Transverse colon (tissue), 4 donors: ENCODE results near the gene CLECL1. TPM values are rescaled to one million over a fixed set of nuclear protein-coding genes. Genes with fewer than 3 reads are reported as not detected.
"Not testable (repeated sequence)": the region's sequence is repeated elsewhere in the genome, so short reads cannot be mapped to it uniquely, and the experiment has no call there.

Experiments used
- DNase-seq: peaks from one replicate; pipeline ENCODE4 v3.0.0-alpha.2; 2019
- H3K27ac ChIP-seq, 4 donors: fragments of 200-600 bp; sonication (generic); 2 replicates each; pipeline ENCODE4 v1.5.1; 2016 to 2018; ENCODE audit warnings: inconsistent platforms in 4 of 4
- H3K27me3 ChIP-seq: fragments of 200-600 bp; sonication (generic); 2 replicates; pipeline ENCODE4 v1.5.1; 2017; ENCODE audit warnings: inconsistent platforms
- H3K36me3 ChIP-seq, 4 donors: fragments of 200-600 bp; sonication (generic); 2 replicates each; pipeline ENCODE4 v1.5.1; 2017 to 2019; ENCODE audit warnings: inconsistent platforms in 4 of 4
- H3K4me1 ChIP-seq, 4 donors: fragments of 200-600 bp; sonication (generic); 2 replicates each; pipeline ENCODE4 v1.5.1; 2017 to 2020; ENCODE audit warnings: inconsistent platforms in 4 of 4
- H3K4me3 ChIP-seq, 4 donors: fragments of 200-600 bp; sonication (generic); 1 replicate in 1 of 4; 2 replicates in 3 of 4; pipeline versions ENCODE4 v1.5.1 to v1.6.1; 2017 to 2019; ENCODE audit warnings: inconsistent platforms in 4 of 4
- H3K9me3 ChIP-seq, 2 donors: fragments of 200-600 bp; sonication (generic); 2 replicates each; pipeline ENCODE4 v1.5.1; 2017 to 2019; ENCODE audit warnings: inconsistent platforms in 2 of 2
- CTCF ChIP-seq, 5 experiments: fragments of 200-600 bp in 3 of 5; fragments of 450-650 bp in 2 of 5; sonication (generic) in 3 of 5; IDR thresholded peaks; 1 replicate in 2 of 5; 2 replicates in 3 of 5; pipeline ENCODE4 v1.5.1; 2016 to 2017; ENCODE audit warnings: antibody characterized with exemption in 5 of 5, inconsistent platforms in 3 of 5, mild to moderate bottlenecking in 2 of 5, moderate library complexity in 1 of 5
- EP300 ChIP-seq: sonication (generic); formaldehyde crosslinking; IDR thresholded peaks from one replicate; pipeline ENCODE4 v1.6.1; 2017; ENCODE audit warnings: antibody characterized with exemption, low read depth
- POLR2A ChIP-seq: fragments of 450-650 bp; IDR thresholded peaks from one replicate; pipeline ENCODE4 v1.6.1; 2016; ENCODE audit warnings: antibody characterized with exemption, mild to moderate bottlenecking, moderate library complexity
- POLR2AphosphoS5 ChIP-seq, 3 donors: sonication (generic); formaldehyde crosslinking; IDR thresholded peaks; one replicate each; pipeline ENCODE4 v1.6.1; 2016; ENCODE audit warnings: antibody characterized with exemption in 3 of 3
- WGBS, 2 donors: methylation state at CpG; one replicate each; pipeline ENCODE4 v1.1.5; 2018; ENCODE audit warnings: low coverage in 1 of 2; 5-methylcytosine and 5-hydroxymethylcytosine counted together
- in situ Hi-C, 4 donors: fragments of 200-750 bp; cut with MboI; loops; one replicate each; pipeline versions ENCODE4 v1.15.0 to v1.15.1; 2017; ENCODE audit warnings: low sequenced_read_pairs in 3 of 4, low pct_ligation_motif_present in 1 of 4, low pct_unique_long_range_greater_than_20kb in 1 of 4
- intact Hi-C: fragments of 100-400 bp; cut with DNase I; formaldehyde crosslinking; loops from one replicate; pipeline ENCODE4 v1.15.1; 2023; ENCODE audit warnings: low total_unique reads
- total RNA-seq, 4 donors: library from RNA; depleted of rRNA; stranded (reverse); fragments of >200 nt; gene quantifications; one replicate each; pipeline ENCODE4 v1.1.0, GENCODE V29; 2016

CLECL1 gene
- total RNA-seq, 4 donors from 2014 or later, result 2.7 TPM; not detected in 3

- Histone ChIP-seq H3K36me3 (no peaks in the 10 kb centered on the region), H3K4me3 (no peak overlapping the region), H3K27me3 (no peaks in the 10 kb centered on the region), H3K27ac (no peak overlapping the region), H3K4me1 (peaks cover 0 to 9% (median 1%) of the 10 kb centered on the region in 4 donors), H3K9me3 (no peaks in the 10 kb centered on the region)
- intact Hi-C loops (no loop called here), in situ Hi-C loops (loop anchor here in 3 of 4 donors (10.0 to 25.0 kb wide), 3 partner anchors 71 to 371 kb away; no protein-coding TSS in a partner anchor)
- no peak for DNase-seq
- TF ChIP-seq POLR2AphosphoS5 (IDR thresholded peaks at IDR 0.05), result no peak
- TF ChIP-seq POLR2A, result no peak
- no peak for TF ChIP-seq EP300
- no peak for TF ChIP-seq CTCF (IDR thresholded peaks at IDR 0.05)
These were observed 26.7 kb downstream of the CLECL1 start for GRCh38 chr12:9706086-9706685.

DNA sequence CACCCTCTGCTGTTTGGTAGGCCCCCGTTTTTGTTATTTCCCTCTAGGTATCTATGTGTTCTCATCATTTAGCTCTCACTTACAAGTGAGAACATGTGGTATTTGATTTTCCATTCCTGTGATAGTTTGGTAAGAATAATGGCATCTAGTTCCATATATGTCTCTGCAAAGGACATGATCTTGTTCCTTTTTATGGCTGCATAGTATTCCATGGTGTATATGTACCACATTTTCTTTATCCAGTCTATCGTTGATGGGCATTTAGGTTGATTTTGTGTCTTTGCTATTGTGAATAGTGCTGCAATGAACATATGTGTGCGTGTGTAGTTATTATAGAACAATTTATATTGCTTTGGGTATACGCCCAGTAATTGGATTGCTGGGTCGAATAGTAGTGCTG lies 28.3 kb downstream of the CLECL1 start:
- DNase-seq, H3K36me3 ChIP-seq, H3K4me3 ChIP-seq, intact Hi-C loops, H3K9me3 ChIP-seq, H3K27ac ChIP-seq, H3K27me3 ChIP-seq: not testable (repeated sequence)
- H3K4me1 ChIP-seq, result peaks cover 0 to 20% (median 3%) of the 10 kb centered on the region in 4 donors
- WGBS, 2 donors, result 89 to 92% methylated on average over 5 of the region's 5 CpGs
- in situ Hi-C loops, result loop anchor here in 3 of 4 donors (10.0 to 25.0 kb wide), 3 partner anchors 70 to 370 kb away; no protein-coding TSS in a partner anchor

DNA sequence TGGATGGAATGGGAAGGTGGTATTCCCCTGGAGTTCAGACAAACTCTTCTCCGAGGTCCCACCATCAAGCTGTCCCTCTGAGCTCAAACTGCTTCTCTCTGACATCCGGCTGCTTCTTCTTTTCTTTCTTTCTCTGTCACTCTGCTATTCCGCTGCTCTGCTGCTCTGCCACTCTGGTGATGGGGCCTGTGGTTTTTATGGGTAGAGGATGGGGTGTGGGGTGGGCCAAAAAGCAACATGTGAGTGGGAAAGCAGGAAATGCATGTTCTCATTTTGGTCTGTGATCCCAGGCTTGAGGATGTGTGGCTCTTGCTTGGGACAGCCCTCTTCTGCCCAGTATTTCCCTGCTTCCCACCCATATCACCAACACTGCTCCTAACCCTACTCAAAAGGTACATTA lies 30.6 kb downstream of the CLECL1 start:
- TF ChIP-seq POLR2AphosphoS5 (IDR thresholded peaks at IDR 0.05), result no peak
- TF ChIP-seq CTCF (IDR thresholded peaks at IDR 0.05), result no peak
- no peak for TF ChIP-seq EP300
- no peak for TF ChIP-seq POLR2A
- intact Hi-C loops, result no loop called here
- Histone ChIP-seq H3K9me3 (peaks cover 0 to 3% of the 10 kb centered on the region in 2 donors), H3K27me3 (no peaks in the 10 kb centered on the region), H3K4me3 (no peak overlapping the region), H3K27ac (no peak overlapping the region), H3K36me3 (no peaks in the 10 kb centered on the region), H3K4me1 (peaks cover 0 to 12% (median 7%) of the 10 kb centered on the region in 4 donors)
- WGBS, 2 donors, result 58 to 80% methylated on average over 1 to 3 of the region's 3 CpGs
- DNase-seq, result peak; percentile 26
- in situ Hi-C loops, result loop anchor here in 3 of 4 donors (10.0 to 25.0 kb wide), 3 partner anchors 67 to 367 kb away; no protein-coding TSS in a partner anchor

DNA sequence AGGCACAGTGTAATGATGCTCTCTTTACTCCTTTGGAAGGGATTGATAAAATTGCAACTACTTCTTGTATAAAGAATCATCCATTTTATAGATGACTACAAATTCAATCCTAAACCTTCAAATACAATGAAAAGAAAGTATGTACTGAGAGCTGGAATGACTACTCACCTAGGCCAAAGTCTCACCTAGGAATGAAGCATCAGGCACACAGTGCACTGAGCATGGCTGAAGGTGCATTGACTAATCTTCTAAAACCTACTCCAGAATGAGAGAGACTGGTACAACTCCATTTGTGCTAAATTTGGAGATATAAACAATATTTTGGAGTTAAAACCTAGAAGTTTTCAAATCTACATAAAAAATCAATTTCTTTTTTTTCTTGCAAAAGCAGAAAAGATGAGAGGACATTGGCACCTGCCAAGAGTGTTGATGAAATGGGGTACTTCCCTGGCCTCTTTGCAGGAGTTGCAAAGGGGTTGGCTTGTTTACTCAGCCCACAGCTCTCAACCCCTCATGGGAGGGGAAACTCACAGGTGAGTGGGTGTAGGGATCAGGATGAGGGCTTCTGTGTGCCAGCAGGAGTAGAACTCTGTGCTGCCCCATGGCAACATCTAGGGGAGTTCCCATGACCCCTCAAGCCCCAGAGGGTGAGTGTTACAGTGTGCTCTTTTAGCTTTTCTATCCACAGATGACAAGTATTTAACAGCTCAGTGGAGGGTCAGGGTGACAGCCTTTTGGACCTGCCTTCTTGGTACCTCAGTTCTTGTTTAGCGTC lies 31.3 kb downstream of the CLECL1 start:
- WGBS, 2 donors, result 88% methylated on average over 1 of the region's 1 CpG; no CpG with 5 or more reads in 1 of the 2 donors
- H3K4me1 ChIP-seq, result peaks cover 0 to 11% (median 7%) of the 10 kb centered on the region in 4 donors
- no peak overlapping the region for H3K27ac ChIP-seq
- no peak overlapping the region for H3K4me3 ChIP-seq
- no peak for TF ChIP-seq POLR2AphosphoS5 (IDR thresholded peaks at IDR 0.05)
- no peak for TF ChIP-seq EP300
- no peak for TF ChIP-seq POLR2A
- no peak for TF ChIP-seq CTCF (IDR thresholded peaks at IDR 0.05)
- intact Hi-C loops, result no loop called here
- DNase-seq, result no peak
- in situ Hi-C loops, result loop anchor here in 3 of 4 donors (10.0 to 25.0 kb wide), 3 partner anchors 67 to 367 kb away; no protein-coding TSS in a partner anchor
- peaks cover 0 to 6% of the 10 kb centered on the region in 2 donors for H3K9me3 ChIP-seq
- H3K27me3 ChIP-seq, result no peaks in the 10 kb centered on the region
- H3K36me3 ChIP-seq, result no peaks in the 10 kb centered on the region
